ENCODE measurements around the gene ZNF574.

GRCh38 chr19:42065511-42065910, 10.5 kb upstream of the ZNF574 start:
- no peak for TF ChIP-seq TAF1 (IDR thresholded peaks at IDR 0.05; ENCODE audit: borderline replicate concordance, low read depth, low read length)
- TF ChIP-seq POLR2AphosphoS5 (IDR thresholded peaks at IDR 0.05; ENCODE audit: low read depth, low read length): no peak
- TF ChIP-seq POLR2A (IDR thresholded peaks at IDR 0.05; ENCODE audit: low read depth, low read length): no peak

Data from GM12892 (cell line).